ENCODE measurements around the gene LPCAT3.
A peak's percentile ranks its signal among the peaks of the same experiment; 100 is the strongest.

Gene LPCAT3

GRCh38 chr12:6965026-6965661 lies 53.1 kb downstream of the LPCAT3 start:
- peak in 54 of 58 donors; percentile 12 to 88 (median 66) for DNase-seq

GRCh38 chr12:6964605-6965025 lies 53.7 kb downstream of the LPCAT3 start:
- DNase-seq: no peak

- no peak for DNase-seq
Observed at GRCh38 chr12:6963791-6964413, 54.4 kb downstream of the LPCAT3 start.

DNA sequence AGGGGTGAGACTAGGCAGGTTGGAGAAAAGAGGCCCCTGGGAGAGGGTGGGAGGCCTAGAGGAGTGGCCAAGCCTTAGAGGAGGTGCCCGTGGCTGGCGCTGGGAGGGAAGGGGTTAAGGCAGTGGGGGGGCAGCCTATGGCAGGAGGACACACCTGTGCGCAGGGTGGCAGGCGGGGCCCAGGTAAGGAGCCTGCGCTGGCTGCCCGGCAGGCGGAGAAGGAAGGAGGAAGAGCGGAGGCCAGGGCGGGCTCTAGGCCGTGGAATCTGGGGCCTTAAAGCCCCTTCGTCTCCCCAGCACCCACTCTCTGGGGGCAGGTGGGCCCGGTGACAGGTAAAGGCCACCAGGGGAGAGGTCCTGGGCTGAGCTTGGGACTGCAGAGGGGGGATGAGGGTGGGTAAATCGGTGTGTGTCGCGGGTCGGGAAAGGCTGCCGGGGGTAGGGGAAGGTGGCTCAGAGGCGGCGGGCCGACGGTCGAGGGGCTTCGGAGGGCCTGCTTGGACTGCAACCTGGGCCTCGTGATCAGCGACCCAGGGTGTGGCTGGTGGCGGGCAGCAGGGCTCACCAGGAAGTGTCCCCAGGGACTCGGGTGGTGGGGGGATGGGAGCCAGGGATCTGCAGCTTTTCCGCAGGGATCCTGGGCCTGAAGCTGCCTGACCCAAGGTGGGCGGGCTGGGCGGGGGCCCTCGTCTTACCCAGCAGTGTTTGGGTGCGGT lies 55.1 kb downstream of the LPCAT3 start:
- no peak for DNase-seq

- DNase-seq: no peak
Observed at GRCh38 chr12:6962285-6963015, 55.8 kb downstream of the LPCAT3 start.

DNA sequence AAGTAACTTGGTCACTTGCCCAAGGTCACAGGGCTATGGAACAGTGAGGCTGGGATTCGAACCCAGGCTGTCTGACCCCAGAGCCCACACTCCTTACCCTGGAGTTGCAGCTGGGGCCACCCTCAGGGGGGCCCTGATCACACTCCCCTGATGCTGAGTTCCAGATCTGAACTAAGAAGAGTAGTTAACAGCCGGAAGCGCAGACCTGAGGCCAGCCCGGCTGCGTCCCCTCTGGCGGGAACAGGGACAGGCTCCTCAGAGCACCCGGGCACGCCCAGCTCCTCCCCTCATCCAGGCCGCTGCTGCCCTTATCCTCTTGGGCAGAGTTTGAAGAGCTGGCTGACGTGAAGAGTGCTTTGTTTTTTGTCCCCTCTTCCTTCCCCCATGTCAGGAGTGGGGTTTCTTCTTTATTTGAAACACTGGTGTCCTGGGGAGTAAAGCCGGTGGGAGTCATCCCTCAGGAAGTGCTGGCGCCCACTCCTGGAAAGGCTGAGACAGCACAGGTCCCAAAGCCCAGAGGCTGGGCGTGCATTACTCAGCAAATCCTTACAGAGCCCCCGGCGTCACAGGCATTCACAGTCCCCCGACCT lies 56.5 kb downstream of the LPCAT3 start:
- DNase-seq: peak in 3 of 58 donors; percentile 13 to 41 (median 25)

- peak in 3 of 58 donors; percentile 48 to 57 (median 56) for DNase-seq
Observed at GRCh38 chr12:6961278-6961694, 57.0 kb downstream of the LPCAT3 start.

DNA sequence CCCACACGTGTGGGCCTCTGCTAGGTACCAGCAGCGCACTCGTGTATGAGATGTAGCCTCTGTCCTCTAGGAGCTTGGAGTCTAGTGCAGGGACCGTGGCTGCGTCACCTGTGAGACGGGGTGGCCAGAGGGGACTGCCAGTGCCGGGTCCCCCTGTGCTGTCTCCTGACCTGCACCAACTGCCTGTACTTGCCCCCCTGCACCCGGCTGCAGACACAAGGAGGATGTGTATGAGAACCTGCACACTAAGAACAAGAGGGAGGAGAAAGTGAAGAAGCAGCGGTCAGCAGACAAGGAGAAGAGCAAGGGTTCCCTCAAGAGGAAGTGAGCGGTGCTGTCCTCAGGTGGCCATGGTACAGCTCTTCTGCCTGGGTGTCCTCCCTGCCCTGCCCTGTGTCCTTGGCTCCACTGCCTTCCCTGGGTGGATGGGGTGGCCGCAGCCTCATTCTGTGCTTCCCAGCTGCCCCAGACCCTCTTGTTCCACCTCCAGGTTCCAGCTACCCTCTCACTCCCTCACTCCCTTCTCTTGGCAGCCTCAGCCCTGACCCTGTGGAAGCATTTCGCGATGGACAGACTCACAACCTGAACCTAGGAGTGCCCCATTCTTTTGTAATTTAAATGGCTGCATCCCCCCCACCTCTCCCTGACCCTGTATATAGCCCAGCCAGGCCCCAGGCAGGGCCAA lies 57.5 kb downstream of the LPCAT3 start:
- no peak for DNase-seq

DNA sequence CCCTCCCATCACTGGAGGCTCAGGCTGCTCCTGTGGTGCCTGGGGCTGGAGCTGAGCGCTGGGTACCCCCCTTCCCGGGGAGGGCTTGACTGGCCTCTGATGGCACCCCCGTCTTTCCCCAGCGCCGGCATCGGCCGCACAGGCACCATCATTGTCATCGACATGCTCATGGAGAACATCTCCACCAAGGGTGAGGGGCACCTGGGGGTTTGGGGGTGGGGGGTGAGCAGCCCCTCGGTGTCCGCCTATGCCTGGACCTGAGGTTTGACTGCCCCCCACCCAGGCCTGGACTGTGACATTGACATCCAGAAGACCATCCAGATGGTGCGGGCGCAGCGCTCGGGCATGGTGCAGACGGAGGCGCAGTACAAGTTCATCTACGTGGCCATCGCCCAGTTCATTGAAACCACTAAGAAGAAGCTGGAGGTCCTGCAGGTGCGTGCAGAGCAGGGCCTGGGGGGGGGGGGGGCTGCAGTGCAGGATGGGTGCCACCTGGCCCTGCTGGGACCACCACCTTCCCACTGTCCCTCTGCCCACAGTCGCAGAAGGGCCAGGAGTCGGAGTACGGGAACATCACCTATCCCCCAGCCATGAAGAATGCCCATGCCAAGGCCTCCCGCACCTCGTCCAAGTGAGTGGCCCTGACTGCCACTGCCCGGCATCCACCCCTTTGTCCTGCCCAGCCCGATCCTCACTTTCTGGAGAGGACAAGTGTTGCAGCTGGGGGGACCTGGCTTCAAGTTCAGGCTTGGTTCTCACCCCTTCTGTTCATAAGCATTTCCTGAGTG lies 58.3 kb downstream of the LPCAT3 start:
- DNase-seq: no peak

DNA sequence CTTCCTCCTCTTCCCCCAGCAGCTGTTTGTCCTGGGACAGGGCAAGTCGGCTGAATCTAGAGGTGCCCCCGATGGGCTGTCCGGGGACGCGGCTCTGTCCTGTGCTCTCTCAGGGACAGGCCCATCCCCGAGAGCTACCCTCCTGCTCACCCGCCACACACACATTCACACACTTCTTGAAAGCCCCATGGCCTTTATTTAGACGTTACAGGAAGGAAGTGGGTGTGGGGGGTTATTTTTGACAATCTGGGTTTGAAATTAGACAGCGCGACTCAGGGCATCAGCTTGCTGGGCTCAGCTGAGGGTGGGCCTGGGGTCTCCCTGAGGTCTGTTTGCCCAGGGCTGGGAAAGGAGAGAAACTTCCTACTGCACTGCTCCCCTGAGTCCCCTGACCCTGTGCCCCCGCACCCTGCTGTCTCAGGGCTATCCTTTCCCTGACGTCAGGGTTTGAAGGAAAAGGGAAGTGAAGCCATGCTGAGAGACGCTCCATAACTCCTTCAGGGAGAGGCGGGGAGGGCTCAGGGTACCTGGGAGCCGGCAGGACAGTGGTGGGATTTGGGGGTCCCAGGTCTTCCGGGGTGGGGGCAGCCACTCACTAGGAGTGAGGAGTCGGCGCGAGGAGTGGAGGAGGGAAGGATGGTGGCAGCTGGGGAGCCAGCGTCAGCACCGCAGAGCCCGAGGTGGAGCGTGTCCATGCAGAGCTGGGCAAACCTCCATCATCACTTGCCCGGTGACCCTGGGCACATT lies 59.0 kb downstream of the LPCAT3 start:
- DNase-seq: peak in 2 of 58 donors; percentile 29 to 37

- no peak for DNase-seq
Observed at GRCh38 chr12:6958609-6959057, 59.6 kb downstream of the LPCAT3 start.

- no peak for DNase-seq
Observed at GRCh38 chr12:6957741-6958608, 60.3 kb downstream of the LPCAT3 start.

DNA sequence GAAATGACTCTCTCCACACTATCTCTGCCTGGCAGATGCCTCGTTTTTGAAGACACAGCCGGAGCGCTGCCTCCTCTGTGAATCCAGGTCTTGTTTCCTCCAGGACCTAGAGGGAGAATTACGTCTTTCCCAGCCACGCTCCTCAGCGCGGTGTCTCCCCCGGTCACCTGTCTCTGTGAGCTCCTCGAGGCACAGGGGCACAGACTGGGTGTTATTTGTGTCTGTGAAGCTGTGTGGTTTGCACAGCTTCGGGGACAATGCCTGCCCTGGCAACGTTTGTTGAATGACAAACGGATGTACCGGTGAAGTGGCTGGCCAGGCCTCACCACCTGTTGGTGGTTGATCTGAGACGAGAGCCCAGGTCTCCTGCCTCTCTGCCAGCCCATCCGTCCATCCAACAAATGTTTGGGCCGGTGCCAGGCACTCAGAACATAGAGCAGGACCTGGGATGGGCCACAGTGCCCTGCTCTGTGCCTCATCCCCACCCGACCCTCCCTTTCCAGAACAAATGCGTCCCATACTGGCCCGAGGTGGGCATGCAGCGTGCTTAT lies 61.0 kb downstream of the LPCAT3 start:
- no peak for DNase-seq

DNA sequence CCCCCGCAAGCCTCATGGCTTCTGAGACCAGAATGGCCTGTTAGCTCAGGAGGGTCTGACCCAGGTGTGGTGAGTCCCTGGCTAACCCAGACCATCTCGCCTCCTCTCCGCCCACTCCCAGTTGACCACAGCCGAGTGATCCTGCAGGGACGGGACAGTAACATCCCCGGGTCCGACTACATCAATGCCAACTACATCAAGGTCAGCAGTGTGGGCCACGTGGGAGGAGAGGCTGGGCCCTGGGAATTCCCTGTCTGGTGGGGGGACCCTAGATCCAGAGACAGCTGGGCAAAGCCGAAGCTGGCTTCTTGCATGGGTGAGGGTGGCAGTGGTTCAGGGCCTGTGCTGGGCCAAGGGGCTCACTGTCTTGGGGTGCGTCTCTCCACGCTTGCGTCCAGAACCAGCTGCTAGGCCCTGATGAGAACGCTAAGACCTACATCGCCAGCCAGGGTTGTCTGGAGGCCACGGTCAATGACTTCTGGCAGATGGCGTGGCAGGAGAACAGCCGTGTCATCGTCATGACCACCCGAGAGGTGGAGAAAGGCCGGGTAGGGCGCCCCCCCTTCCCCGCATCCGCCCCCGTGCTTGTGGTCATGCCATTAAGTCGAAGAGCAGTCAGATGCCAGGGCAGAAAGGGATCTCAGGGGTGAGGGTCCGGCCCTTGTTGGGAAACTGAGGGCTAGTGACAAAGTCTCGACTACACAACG lies 62.1 kb downstream of the LPCAT3 start:
- no peak for DNase-seq

DNA sequence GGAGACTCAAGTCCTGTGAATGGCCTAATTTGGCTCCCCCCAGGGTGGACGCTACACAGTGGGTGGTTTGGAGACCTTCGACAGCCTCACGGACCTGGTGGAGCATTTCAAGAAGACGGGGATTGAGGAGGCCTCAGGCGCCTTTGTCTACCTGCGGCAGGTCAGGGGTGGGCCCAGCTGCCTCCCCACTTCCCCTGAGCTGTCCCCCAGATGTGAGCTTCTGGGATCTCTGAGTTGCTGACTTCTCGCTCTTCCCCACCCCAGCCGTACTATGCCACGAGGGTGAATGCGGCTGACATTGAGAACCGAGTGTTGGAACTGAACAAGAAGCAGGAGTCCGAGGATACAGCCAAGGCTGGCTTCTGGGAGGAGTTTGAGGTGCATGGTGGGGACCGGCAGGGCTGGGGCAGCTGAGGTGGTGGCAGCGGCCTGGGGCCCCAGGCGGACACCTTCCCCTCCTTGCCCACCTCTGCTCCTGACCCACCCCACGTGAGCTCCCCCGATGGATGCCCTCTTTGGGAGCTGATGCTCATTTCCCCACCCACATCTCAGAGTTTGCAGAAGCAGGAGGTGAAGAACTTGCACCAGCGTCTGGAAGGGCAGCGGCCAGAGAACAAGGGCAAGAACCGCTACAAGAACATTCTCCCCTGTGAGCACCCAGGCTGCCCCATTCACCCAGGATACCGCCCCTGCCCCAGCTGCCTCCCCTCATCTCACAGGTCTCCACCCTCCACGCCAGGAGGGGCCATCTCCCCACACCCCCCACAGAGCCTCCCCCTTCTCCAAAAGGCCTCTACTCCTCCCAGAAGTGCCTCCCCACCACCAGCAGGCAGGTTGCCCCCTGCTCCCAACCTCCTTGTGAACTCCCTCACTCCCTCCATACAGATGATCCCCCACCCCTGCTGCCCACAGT lies 62.9 kb downstream of the LPCAT3 start:
- no peak for DNase-seq
